Upper lobe of left lung (tissue), 6 donors: ENCODE data around the gene ICAM1. TPM values are rescaled to one million over a fixed set of nuclear protein-coding genes. Genes with fewer than 3 reads are reported as not detected.
A peak's percentile ranks its signal among the peaks of the same experiment; 100 is the strongest.
"Not testable (repeated sequence)": the region's sequence is repeated elsewhere in the genome, so short reads cannot be mapped to it uniquely, and the experiment has no call there.

ENCODE experiments used
- ATAC-seq, 2 donors: fragments of 200-7000 bp; cut with Tn5 transposase; one replicate each; pipeline ENCODE4 v1.9.1; 2022; ENCODE audit warnings: mild to moderate bottlenecking in 2 of 2, moderate library complexity in 2 of 2; ENCODE audit not compliant: low FRiP score in 2 of 2
- DNase-seq, 2 donors: peaks; one replicate each; pipeline ENCODE4 v3.0.0-alpha.2; 2019 to 2020
- H3K27ac ChIP-seq, 4 donors: fragments of 200-600 bp; sonication (generic); one replicate each; pipeline ENCODE4 v1.5.1; 2016 to 2019
- H3K27me3 ChIP-seq, 4 donors: fragments of 200-600 bp; sonication (generic); one replicate each; pipeline ENCODE4 v1.5.1; 2017 to 2019
- H3K36me3 ChIP-seq, 4 donors: fragments of 200-600 bp; sonication (generic); one replicate each; pipeline ENCODE4 v1.5.1; 2016 to 2019
- H3K4me1 ChIP-seq, 4 donors: fragments of 200-600 bp; sonication (generic); one replicate each; pipeline ENCODE4 v1.5.1; 2018 to 2019
- H3K4me3 ChIP-seq, 4 donors: fragments of 200-600 bp; sonication (generic); one replicate each; pipeline ENCODE4 v1.5.1; 2017 to 2019; ENCODE audit warnings: mild to moderate bottlenecking in 2 of 4, moderate library complexity in 1 of 4
- H3K9me3 ChIP-seq, 4 donors: fragments of 200-600 bp; sonication (generic); one replicate each; pipeline ENCODE4 v1.5.1; 2018 to 2019
- EP300 ChIP-seq, 4 donors: sonication (generic); formaldehyde crosslinking; IDR thresholded peaks; one replicate each; pipeline ENCODE4 v1.5.1; 2017; ENCODE audit warnings: antibody characterized with exemption in 4 of 4, control low read depth in 2 of 4
- POLR2A ChIP-seq, 4 donors: fragments of 450-650 bp; IDR thresholded peaks; one replicate each; pipeline ENCODE4 v1.5.1; 2016 to 2017; ENCODE audit warnings: antibody characterized with exemption in 4 of 4, mild to moderate bottlenecking in 2 of 4
- POLR2AphosphoS5 ChIP-seq, 2 donors: sonication (generic); formaldehyde crosslinking; IDR thresholded peaks; one replicate each; pipeline ENCODE4 v1.5.1; 2017; ENCODE audit warnings: antibody characterized with exemption in 2 of 2
- WGBS, 2 donors: methylation state at CpG; one replicate each; pipeline ENCODE4 v1.1.5; 2017 to 2018; 5-methylcytosine and 5-hydroxymethylcytosine counted together
- total RNA-seq, 6 donors: library from RNA; depleted of rRNA in 4 of 6; stranded (reverse); fragments of >200 nt in 4 of 6; gene quantifications; one replicate each; pipeline versions ENCODE4 v1.1.0 to v1.2.1, GENCODE V29; 2016 to 2021
- TF ChIP-seq, protein P1 (sequence below), 6 experiments: fragments of 450-650 bp in 4 of 6; fragments of 200-600 bp in 2 of 6; sonication (generic) in 2 of 6; IDR thresholded peaks; one replicate each; pipeline ENCODE4 v1.5.1; 2016 to 2019; ENCODE audit warnings: antibody characterized with exemption in 6 of 6
- donor health status: DM: no; HTN: no; CAD: no; lungs with moderate emphysema.
- donor health status: DM: no; HTN: yes; CAD: no; lungs with severe emphysema.

ICAM1 gene
- total RNA-seq, 6 donors from 2014 or later: 190 to 791 (median 356) TPM

- TF ChIP-seq POLR2AphosphoS5 (IDR thresholded peaks at IDR 0.05): no peak
- ATAC-seq: no peak
- peaks cover 27 to 63% (median 36%) of the 10 kb centered on the region in 4 donors for H3K4me1 ChIP-seq
- H3K27ac ChIP-seq: peak overlapping the region in 3 of 4 donors; percentile 70 to 83 (median 74)
- 55 to 58% methylated on average over 4 of the region's 4 CpGs for WGBS, 2 donors
- H3K36me3 ChIP-seq: no peaks in the 10 kb centered on the region
- peak in 1 of 2 donors; percentile 54 for DNase-seq
- H3K27me3 ChIP-seq: no peaks in the 10 kb centered on the region
- no peak overlapping the region for H3K4me3 ChIP-seq
- no peaks in the 10 kb centered on the region for H3K9me3 ChIP-seq
These were observed 35.9 kb upstream of the ICAM1 start for GRCh38 chr19:10235003-10235402.

DNA sequence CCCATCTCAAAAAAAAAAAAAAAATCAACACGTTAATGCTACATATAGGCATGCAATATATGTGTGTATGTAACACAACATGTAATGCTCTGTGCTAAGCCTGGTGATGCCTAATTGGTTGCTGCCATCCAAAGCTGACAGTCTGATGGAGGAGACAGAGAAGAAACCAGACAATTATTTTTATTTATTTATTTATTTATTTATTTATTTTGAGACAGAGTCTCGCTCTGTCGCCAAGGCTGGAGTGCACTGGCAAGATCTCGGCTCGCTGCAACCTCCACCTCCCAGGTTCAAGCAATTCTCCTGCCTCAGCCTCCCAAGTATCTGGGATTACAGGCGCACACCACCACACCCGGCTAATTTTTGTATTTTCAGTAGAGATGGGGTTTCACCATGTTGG lies 35.5 kb upstream of the ICAM1 start:
- H3K36me3 ChIP-seq, H3K4me3 ChIP-seq, DNase-seq, ATAC-seq, H3K9me3 ChIP-seq, H3K27me3 ChIP-seq: not testable (repeated sequence)
- H3K4me1 ChIP-seq: peaks cover 24 to 59% (median 32%) of the 10 kb centered on the region in 4 donors
- peak overlapping the region; percentile 70 to 83 (median 78) for H3K27ac ChIP-seq
- WGBS, 2 donors: 94 to 95% methylated on average over 7 of the region's 7 CpGs

DNA sequence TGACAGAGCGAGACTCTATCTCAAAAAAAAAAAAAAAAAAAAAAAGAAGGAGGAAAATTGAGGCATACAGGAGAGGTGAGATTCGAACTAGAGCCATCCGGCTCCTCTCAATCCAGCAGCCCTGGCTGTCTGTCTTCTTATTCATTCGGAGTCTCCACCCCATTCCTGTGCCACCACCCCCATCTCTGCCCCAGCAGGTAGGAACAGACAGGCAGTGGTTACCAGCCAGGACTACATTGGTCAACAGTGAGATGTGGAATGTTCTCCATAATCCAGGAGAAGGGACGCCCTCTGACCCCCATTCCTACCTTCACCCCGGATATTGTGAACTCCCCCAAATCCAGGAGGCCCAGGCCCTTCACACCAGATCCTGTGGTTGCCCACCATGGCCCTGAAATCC lies 33.2 kb upstream of the ICAM1 start:
- DNase-seq (peak in 1 of 2 donors; percentile 44), ATAC-seq (peak; percentile 7 to 40)
- Histone ChIP-seq H3K27me3 (no peaks in the 10 kb centered on the region), H3K36me3 (no peaks in the 10 kb centered on the region), H3K4me1 (peaks cover 19 to 42% (median 29%) of the 10 kb centered on the region in 4 donors), H3K9me3 (no peaks in the 10 kb centered on the region), H3K27ac (peak overlapping the region; percentile 70 to 83 (median 78)), H3K4me3 (no peak overlapping the region)
- TF ChIP-seq POLR2AphosphoS5 (IDR thresholded peaks at IDR 0.05): no peak
- TF ChIP-seq, protein P1, sequence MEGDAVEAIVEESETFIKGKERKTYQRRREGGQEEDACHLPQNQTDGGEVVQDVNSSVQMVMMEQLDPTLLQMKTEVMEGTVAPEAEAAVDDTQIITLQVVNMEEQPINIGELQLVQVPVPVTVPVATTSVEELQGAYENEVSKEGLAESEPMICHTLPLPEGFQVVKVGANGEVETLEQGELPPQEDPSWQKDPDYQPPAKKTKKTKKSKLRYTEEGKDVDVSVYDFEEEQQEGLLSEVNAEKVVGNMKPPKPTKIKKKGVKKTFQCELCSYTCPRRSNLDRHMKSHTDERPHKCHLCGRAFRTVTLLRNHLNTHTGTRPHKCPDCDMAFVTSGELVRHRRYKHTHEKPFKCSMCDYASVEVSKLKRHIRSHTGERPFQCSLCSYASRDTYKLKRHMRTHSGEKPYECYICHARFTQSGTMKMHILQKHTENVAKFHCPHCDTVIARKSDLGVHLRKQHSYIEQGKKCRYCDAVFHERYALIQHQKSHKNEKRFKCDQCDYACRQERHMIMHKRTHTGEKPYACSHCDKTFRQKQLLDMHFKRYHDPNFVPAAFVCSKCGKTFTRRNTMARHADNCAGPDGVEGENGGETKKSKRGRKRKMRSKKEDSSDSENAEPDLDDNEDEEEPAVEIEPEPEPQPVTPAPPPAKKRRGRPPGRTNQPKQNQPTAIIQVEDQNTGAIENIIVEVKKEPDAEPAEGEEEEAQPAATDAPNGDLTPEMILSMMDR (IDR thresholded peaks at IDR 0.05): no peak
- WGBS, 2 donors: 80 to 86% methylated on average over 5 to 6 of the region's 6 CpGs

DNA sequence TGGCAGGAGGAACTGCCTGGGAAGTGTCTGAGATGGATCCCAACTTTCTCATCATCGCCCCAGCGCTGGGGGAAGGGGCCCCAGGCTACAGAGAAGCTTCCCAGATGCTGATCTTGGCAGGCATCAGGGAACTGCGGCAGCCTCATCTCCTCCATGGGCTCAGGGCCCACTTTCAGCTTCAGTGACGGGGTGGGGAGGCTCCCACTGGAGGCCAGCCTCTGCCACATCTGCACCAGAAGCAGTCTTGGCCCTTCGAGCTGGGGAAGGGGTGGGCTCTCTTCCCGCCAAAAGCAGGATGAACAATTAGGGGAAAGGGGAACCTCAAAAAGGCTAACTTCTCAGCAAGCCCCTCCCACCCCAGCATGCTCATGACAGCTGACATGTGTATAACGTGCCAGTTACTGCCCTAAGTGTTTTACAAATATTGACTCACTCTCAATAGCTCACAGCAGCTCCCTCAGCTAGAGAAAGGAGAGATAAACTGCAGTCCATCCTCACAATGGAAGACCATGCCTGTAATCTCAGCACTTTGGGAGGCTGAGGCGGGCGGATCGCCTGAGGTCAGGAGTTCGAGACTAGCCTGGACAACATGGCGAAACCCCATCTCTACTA lies 32.6 kb upstream of the ICAM1 start:
- Histone ChIP-seq H3K9me3 (no peaks in the 10 kb centered on the region), H3K27me3 (no peaks in the 10 kb centered on the region), H3K36me3 (no peaks in the 10 kb centered on the region), H3K4me3 (no peak overlapping the region), H3K4me1 (peaks cover 19 to 42% (median 29%) of the 10 kb centered on the region in 4 donors), H3K27ac (peak overlapping the region; percentile 70 to 83 (median 78))
- ATAC-seq: peak; percentile 78 to 89
- TF ChIP-seq, protein P1 (IDR thresholded peaks at IDR 0.05): no peak
- TF ChIP-seq EP300 (IDR thresholded peaks at IDR 0.05) (peak in 2 of 4 donors; percentile 6 to 40), POLR2AphosphoS5 (IDR thresholded peaks at IDR 0.05) (peak; percentile 72 to 77), POLR2A (IDR thresholded peaks at IDR 0.05) (no peak)
- 43 to 51% methylated on average over 6 to 12 of the region's 12 CpGs for WGBS, 2 donors
- DNase-seq: peak; percentile 53 to 66

DNA sequence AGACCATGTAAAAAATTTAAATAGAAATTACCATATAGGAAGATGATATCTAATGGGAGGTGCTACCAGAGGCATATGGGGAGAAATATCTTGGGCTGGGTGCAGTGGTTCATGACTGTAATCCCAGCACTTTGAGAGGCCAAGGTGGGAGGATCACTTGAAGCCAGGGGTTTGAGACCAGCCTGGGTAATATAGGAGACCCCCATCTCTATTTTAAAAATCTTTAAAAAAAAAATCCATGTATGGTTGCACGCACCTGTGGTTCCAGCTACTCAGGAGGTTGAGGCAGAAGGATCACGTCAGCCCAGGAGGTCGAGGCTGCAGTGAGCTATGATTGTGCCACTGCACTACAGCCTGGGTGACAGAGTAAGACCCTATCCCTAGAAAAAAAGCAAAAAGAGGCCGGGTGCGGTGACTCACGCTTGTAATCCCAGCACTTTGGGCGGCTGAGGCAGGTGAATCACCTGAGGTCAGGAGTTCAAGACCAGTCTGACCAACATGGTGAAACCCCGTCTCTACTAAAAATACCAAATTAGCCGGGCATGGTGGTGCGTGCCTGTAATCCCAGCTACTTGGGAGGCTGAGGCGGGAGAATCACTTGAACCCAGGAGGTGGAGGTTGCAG lies 29.0 kb upstream of the ICAM1 start:
- whole genome bisulfite sequencing, 2 donors: 96% methylated on average over 11 of the region's 11 CpGs
- H3K27ac ChIP-seq, DNase-seq, H3K36me3 ChIP-seq, H3K4me3 ChIP-seq, H3K9me3 ChIP-seq, ATAC-seq, H3K27me3 ChIP-seq: not testable (repeated sequence)
- H3K4me1 ChIP-seq: peaks cover 5 to 22% (median 14%) of the 10 kb centered on the region in 4 donors

- Histone ChIP-seq H3K4me3 (no peak overlapping the region), H3K4me1 (peaks cover 4 to 5% (median 4%) of the 10 kb centered on the region in 4 donors), H3K27ac (no peak overlapping the region), H3K9me3 (no peaks in the 10 kb centered on the region), H3K27me3 (no peaks in the 10 kb centered on the region), H3K36me3 (no peaks in the 10 kb centered on the region)
- ATAC-seq: no peak
- WGBS, 2 donors: 97 to 99% methylated on average over 7 of the region's 7 CpGs
- no peak for DNase-seq
- TF ChIP-seq, protein P1 (IDR thresholded peaks at IDR 0.05): no peak
- no peak for TF ChIP-seq POLR2A (IDR thresholded peaks at IDR 0.05)
- TF ChIP-seq POLR2AphosphoS5 (IDR thresholded peaks at IDR 0.05): no peak
- no peak for TF ChIP-seq EP300 (IDR thresholded peaks at IDR 0.05)
These were observed 27.3 kb upstream of the ICAM1 start for GRCh38 chr19:10243606-10244005.
